Stimulated activated CD8-positive, alpha-beta memory T cell treated with anti-CD3 and anti-CD28 coated beads, Interleukin-4, amount 100 ng/mL, for 1 hour (primary cell): ENCODE measurements around the gene PSMB5.
A peak's percentile ranks its signal among the peaks of the same experiment; 100 is the strongest.

Experiments used
- DNase-seq, 2 donors: peaks; one replicate each; pipeline ENCODE4 v3.0.0-alpha.2; 2020; ENCODE audit warnings: low read depth in 2 of 2, low spot score in 1 of 2

Gene PSMB5

GRCh38 chr14:23058654-23059504 is 24.2 kb upstream of the PSMB5 start:
- DNase-seq = no peak

GRCh38 chr14:23057757-23058653 is 23.3 kb upstream of the PSMB5 start:
- peak; percentile 75 to 80 for DNase-seq

GRCh38 chr14:23056956-23057756 is 22.5 kb upstream of the PSMB5 start, which contains the start of gene CDH24:
Gene CDH24 (minus strand): TSS chr14:23057520. CDS start chr14:23055733, 1,787 bp downstream.
- peak in 1 of 2 donors; percentile 44 for DNase-seq

- peak in 1 of 2 donors; percentile 49 for DNase-seq
Observed at GRCh38 chr14:23056145-23056955, 21.6 kb upstream of the PSMB5 start.

GRCh38 chr14:23055621-23056144 is 21.0 kb upstream of the PSMB5 start:
- DNase-seq = no peak

DNA sequence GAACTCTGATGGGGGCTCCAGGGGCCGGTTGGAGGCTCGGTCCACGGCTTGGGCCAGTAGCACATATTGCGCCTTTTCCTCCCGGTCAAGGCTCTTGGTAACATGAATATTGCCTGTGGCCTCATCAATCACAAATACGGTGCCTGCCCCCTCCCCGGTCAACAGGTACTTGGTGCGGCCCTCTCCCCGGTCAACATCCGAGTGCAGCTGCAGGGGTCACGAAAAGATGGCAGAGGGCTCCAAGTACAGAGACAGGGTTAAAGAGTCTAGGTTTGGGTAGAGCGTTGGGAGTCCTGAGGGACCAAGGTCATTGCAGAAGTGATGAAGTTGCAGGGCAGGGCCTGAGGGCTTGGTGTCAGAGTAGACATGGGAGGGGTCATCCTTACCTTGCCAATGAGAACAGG is 20.4 kb upstream of the PSMB5 start:
- DNase-seq = no peak

DNA sequence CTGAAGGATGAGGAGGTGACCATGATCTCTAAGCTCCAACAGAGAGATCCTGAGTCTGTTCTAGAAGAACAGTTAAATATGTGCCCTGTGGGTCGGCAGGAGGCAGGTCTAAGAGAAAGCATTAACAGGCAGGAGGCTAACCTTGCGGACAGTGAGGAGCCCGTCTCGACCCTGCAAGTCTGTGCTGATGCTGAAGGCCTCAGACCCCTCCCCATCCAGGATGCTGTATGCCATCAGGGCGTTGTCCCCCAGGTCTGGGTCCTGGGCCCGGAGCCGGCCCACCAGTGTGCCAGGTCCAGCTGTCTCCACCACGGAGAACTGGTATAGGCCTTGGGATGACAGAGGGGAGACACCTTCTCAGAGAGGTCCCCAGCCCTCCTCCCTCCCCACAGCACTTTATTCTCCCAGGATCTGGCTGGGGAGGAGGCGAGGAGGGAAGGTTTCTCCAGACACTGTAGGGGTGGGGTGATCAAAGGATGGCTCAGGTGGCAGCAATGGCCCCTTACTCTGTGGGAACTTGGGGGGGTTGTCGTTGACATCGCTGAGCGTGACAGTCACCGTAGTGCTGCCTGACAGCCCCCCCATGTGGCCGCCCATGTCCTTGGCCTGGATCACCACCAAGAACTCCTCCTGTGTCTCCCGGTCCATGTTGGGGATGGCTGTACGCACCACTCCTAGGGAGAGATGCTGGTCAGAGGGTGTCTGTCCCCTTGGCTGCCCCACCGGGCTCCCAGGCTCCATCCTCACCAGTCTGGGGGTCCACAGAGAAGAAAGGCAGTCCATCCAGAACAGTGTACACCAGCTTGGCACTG is 19.5 kb upstream of the PSMB5 start:
- DNase-seq = no peak

DNA sequence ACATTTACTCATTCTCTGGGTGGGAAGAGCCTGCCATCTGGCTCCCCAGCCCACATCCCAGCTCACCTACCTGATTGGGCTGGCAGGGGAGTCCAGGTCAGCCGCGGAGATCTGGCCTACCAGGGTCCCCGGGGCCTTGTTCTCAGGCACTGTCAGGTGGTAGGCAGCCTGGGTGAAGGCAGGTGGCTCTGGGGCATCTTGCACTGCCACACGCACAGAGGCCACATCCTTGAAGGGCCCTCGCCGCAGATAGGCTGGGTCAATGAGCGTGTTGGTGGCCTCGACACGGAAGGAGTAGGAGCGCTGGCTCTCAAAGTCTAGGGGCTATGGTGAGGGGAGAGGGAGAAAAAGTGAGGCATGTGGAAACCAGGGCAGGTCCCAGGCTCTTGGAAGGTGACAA is 18.7 kb upstream of the PSMB5 start:
- no peak for DNase-seq

GRCh38 chr14:23052671-23053070 is 18.0 kb upstream of the PSMB5 start:
- DNase-seq = no peak

GRCh38 chr14:23052182-23052623 is 17.5 kb upstream of the PSMB5 start:
- DNase-seq = no peak

- DNase-seq = no peak
Observed at GRCh38 chr14:23051141-23052057, 16.7 kb upstream of the PSMB5 start.

DNA sequence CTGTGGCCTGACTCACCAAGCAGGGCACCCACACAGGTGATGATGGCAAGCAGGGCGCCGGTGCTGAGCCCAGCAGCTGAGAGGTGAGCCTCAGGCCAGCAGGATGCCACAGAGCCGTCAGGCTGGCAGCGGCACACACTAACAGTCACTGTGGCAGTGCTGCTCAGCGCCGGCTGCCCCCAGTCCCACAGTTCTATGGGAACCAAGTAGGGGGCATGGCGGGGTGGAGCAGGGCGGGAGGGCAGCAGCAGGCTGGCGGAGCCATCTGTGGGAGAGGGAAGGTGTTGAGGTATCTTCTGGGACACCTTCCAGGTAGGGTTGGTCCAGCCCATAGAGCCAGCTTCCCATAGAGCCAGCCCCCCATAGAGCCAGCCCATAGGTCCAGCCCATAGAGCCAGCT is 14.3 kb upstream of the PSMB5 start:
- no peak for DNase-seq

DNA sequence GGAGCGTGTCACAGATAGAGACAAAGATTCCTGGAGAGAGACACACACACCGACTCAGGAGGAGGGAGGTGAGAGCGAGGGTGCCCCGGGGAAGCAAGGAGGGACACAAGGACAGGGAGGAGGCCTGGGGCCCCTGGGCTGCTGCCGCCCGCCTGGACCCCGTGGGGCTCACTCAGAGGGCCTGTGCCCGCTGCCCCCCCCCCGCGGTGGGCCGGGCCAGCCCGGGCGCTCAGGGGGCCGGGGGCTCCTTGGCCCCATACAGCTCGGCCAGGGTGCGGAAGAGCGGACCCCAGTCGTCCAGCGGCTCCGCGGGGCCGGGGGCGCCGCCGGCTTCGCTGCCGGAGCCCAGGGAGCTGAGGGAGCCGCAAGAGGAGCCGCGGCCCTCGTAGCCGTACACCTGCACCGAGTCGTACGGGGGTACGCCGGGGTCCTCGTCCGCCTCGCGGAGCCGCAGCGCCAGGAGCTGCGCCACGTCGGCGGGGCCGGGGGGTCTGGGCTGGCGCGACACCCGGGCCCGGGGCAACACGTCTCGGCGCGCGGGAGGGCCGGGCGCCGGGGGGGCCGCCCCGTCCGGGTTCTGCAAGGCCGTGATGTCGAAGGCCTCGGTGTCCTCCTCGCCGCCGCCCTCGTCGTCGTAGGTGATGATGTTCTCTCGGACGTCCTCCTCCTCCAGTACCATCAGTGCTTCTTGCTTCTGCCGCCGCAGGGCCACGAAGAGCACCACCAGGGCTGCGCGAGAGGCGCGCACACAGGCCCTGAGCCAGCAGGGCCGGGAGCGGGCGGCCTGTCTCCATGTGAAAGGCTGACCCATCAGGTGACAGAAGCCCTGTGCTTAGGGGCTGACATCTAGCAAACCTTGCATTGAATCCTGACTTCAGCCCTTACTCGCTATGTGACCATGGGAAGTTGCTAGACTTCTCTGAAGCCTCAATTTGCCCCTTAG is 13.3 kb upstream of the PSMB5 start:
- no peak for DNase-seq

DNA sequence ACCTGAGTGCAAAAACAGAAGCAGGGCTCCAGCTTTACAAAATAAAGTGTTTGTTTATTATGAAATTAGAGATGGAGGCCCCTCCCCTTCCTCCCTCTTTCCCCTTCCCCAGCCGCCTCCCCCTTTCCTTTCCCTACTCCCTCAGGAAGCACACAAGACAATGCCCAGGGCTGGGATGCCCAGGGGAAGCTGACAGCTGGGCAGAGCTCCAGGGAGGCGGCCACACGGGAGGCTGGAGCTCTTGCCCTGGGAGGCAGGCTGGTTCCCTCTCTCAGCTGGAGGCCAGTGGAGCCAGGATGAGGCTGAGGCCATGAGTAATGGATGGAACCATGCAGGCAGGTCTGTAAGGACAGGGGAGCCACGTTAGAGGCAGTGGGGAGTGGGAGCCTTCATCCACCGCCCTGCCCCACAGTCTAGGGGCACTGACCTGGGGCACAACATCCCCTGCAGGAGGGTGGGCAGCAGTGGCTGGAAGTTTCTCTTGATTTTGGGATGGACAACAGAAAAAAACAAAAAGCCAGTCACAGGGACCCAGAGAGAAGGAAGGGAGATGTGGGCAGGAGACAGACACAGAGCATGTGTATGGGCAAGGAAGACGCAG is 12.4 kb upstream of the PSMB5 start:
- no peak for DNase-seq

DNA sequence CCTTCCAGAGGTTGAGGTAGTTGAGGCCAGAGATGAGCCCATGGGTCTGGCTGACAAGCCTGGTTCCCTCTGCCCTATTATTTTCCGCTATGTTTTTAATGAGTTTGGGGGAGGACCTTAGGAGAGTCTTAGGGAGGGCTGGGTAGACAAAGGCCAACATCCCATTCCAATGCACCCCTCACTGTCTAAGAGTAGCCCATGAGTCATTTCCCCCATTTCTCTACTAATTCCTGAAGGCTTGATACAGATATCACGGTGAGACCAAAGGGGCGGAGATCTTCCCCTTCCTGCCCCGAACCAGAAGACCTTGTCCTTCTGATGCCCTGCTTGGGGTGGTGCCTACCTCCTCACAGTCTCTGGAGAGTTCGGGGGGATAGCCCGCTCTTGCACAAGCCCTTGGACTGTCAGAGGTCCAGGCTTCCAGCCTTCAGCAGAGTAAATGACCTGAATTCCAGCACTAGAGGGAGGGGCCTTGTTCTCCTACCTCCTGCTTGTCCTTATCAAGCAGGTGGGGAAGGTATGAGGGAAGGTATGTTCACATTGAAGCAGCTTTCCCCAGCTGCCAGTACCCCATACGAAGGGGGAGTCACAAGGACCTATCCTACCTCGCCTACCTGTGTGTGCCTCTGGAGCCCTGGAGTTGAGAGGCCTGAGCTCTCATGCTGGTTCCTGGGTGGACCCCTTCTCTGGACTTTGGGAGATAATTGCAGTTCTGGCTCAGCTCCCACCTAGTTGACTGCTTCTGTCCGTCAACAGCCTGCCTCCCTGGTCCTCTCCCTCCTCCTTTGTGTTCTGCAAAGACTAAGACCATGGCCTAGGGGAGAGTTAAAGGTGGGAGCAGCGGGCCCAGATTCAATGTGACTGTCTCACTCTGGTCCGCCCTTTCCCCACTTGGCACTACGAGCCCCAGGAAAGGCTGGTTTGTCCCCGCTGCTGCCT is 11.0 kb upstream of the PSMB5 start:
- no peak for DNase-seq
